Femur (tissue), 1 donor: ENCODE data around the gene ASB1.

Source experiments
- DNase-seq: peaks from one replicate; pipeline ENCODE4 v3.0.0-alpha.2; 2017

The ASB1 gene

GRCh38 chr2:238498188-238498587 lies 71.5 kb downstream of the ASB1 start:
- DNase-seq, result no peak

- no peak for DNase-seq
These were observed 72.1 kb downstream of the ASB1 start for GRCh38 chr2:238498691-238499295.

- DNase-seq, result no peak
These were observed 73.2 kb downstream of the ASB1 start for GRCh38 chr2:238499731-238500580.

- no peak for DNase-seq
These were observed 74.6 kb downstream of the ASB1 start for GRCh38 chr2:238501311-238501710.
